GM18907 (cell line): ENCODE results near the gene TUT4.

Source experiments
- ATAC-seq: cut with Tn5 transposase; IDR thresholded peaks from one replicate; pipeline ENCODE4 v1.9.1; 2021; ENCODE audit warnings: mild to moderate bottlenecking, moderate library complexity; ENCODE audit not compliant: unreplicated experiment

TUT4 gene

GRCh38 chr1:52533713-52534112 is 19.2 kb downstream of the TUT4 start:
- ATAC-seq = no peak

- no peak for ATAC-seq
These were observed 20.1 kb downstream of the TUT4 start for GRCh38 chr1:52532731-52533327.

GRCh38 chr1:52532247-52532646 is 20.6 kb downstream of the TUT4 start:
- no peak for ATAC-seq

- no peak for ATAC-seq
These were observed 21.5 kb downstream of the TUT4 start for GRCh38 chr1:52531249-52531872.

- no peak for ATAC-seq
These were observed 22.2 kb downstream of the TUT4 start for GRCh38 chr1:52530563-52531144.

- ATAC-seq = no peak
These were observed 29.5 kb downstream of the TUT4 start for GRCh38 chr1:52523376-52523775.

GRCh38 chr1:52520148-52520547 is 32.7 kb downstream of the TUT4 start:
- ATAC-seq = no peak

GRCh38 chr1:52518962-52519361 is 33.9 kb downstream of the TUT4 start:
- ATAC-seq = no peak

GRCh38 chr1:52511851-52512615 is 40.9 kb downstream of the TUT4 start:
- ATAC-seq = no peak

GRCh38 chr1:52511439-52511838 is 41.5 kb downstream of the TUT4 start:
- ATAC-seq = no peak

GRCh38 chr1:52506920-52507546 is 45.9 kb downstream of the TUT4 start:
- no peak for ATAC-seq

GRCh38 chr1:52506349-52506748 is 46.5 kb downstream of the TUT4 start:
- ATAC-seq = no peak

- no peak for ATAC-seq
These were observed 48.2 kb downstream of the TUT4 start for GRCh38 chr1:52504720-52505119.

- ATAC-seq = no peak
These were observed 49.2 kb downstream of the TUT4 start for GRCh38 chr1:52503706-52504105.

- no peak for ATAC-seq
These were observed 50.1 kb downstream of the TUT4 start for GRCh38 chr1:52502789-52503188.

GRCh38 chr1:52487632-52488031 is 65.3 kb downstream of the TUT4 start:
- ATAC-seq = no peak

GRCh38 chr1:52482326-52483004 is 70.4 kb downstream of the TUT4 start:
- no peak for ATAC-seq

- ATAC-seq = no peak
These were observed 73.8 kb downstream of the TUT4 start for GRCh38 chr1:52479076-52479475.

GRCh38 chr1:52477876-52478275 is 75.0 kb downstream of the TUT4 start:
- no peak for ATAC-seq

GRCh38 chr1:52476943-52477342 is 75.9 kb downstream of the TUT4 start:
- no peak for ATAC-seq

GRCh38 chr1:52474807-52475206 is 78.1 kb downstream of the TUT4 start:
- no peak for ATAC-seq
